T-helper 1 cell treated with Interleukin-12 subunit alpha and Interleukin-12 subunit beta and Interleukin-4 antibody, amounts not matched to agents 30 μg/mL and 1 μg/mL, for 36 hours (primary cell): ENCODE results near the gene FHIT.

ENCODE experiments used
- H3K27ac Mint-ChIP-seq: one replicate; pipeline ENCODE4 v1.8.0; 2021; ENCODE audit warnings: mild to moderate bottlenecking, mixed read lengths
- H3K27me3 Mint-ChIP-seq: one replicate; pipeline ENCODE4 v1.8.0; 2021; ENCODE audit warnings: low read depth, mixed read lengths
- H3K36me3 Mint-ChIP-seq: one replicate; pipeline ENCODE4 v1.8.0; 2021; ENCODE audit warnings: low read depth, mixed read lengths
- H3K4me1 Mint-ChIP-seq: one replicate; pipeline ENCODE4 v1.8.0; 2021; ENCODE audit warnings: low read depth, mixed read lengths
- H3K4me3 Mint-ChIP-seq: one replicate; pipeline ENCODE4 v1.8.0; 2021; ENCODE audit warnings: mild to moderate bottlenecking, moderate library complexity, mixed read lengths
- H3K9me3 Mint-ChIP-seq: one replicate; pipeline ENCODE4 v1.8.0; 2021; ENCODE audit warnings: mixed read lengths

FHIT gene

GRCh38 chr3:60158035-60158434, 1093.2 kb downstream of the FHIT start:
- Mint-ChIP-seq H3K36me3 (peaks cover 2% of the 10 kb centered on the region), H3K4me1 (no peaks in the 10 kb centered on the region), H3K9me3 (no peaks in the 10 kb centered on the region), H3K27ac (no peak overlapping the region), H3K27me3 (no peaks in the 10 kb centered on the region), H3K4me3 (no peak overlapping the region)

GRCh38 chr3:60154011-60154410, 1097.2 kb downstream of the FHIT start:
- no peaks in the 10 kb centered on the region for H3K27me3 Mint-ChIP-seq
- no peaks in the 10 kb centered on the region for H3K9me3 Mint-ChIP-seq
- peaks cover 7% of the 10 kb centered on the region for H3K36me3 Mint-ChIP-seq
- no peak overlapping the region for H3K27ac Mint-ChIP-seq
- H3K4me1 Mint-ChIP-seq: no peaks in the 10 kb centered on the region
- H3K4me3 Mint-ChIP-seq: no peak overlapping the region

DNA sequence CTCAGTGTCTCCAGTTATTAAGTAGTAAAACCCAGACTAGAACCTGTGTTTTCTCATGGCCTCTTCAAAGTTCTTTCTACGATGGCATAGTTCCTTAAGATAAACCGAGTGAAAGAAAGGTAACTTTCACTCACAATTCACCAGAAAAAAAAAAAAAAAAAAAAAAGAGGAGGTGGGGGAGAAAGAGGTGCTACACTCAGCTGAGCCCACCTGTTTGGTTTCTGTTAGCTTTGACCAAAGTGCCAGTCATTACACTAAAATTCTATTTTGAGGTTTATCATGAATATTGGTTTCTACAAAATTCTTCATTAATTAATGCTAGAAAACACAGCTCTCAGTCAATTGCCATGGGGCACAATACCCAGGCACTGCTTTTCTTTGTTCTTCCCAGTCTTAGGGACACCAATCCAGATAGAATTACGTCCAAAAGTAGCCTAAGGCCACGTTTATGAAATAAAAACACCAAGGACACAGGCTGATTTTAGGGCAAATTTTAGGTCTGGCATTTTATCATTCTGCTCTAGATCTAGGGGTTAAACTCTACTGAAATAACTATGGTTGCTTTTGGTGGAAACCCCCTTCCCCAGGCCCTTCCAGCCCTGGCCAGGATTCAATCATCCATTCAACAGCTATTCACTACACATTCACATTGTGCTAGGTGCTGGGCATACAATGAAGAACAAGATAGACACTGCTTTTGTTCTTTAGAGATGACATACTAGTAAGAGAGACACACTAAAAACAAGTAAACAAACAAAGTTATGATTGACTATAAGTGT, 1097.8 kb downstream of the FHIT start:
- Mint-ChIP-seq H3K27me3 (no peaks in the 10 kb centered on the region), H3K36me3 (peaks cover 7% of the 10 kb centered on the region), H3K4me1 (no peaks in the 10 kb centered on the region), H3K27ac (no peak overlapping the region), H3K9me3 (no peaks in the 10 kb centered on the region), H3K4me3 (no peak overlapping the region)

GRCh38 chr3:60149501-60149900, 1101.8 kb downstream of the FHIT start:
- no peak overlapping the region for H3K4me3 Mint-ChIP-seq
- no peaks in the 10 kb centered on the region for H3K9me3 Mint-ChIP-seq
- H3K27me3 Mint-ChIP-seq: no peaks in the 10 kb centered on the region
- peaks cover 3% of the 10 kb centered on the region for H3K4me1 Mint-ChIP-seq
- peaks cover 7% of the 10 kb centered on the region for H3K36me3 Mint-ChIP-seq
- no peak overlapping the region for H3K27ac Mint-ChIP-seq

- Mint-ChIP-seq H3K9me3 (no peaks in the 10 kb centered on the region), H3K36me3 (peaks cover 4% of the 10 kb centered on the region), H3K27me3 (no peaks in the 10 kb centered on the region), H3K4me3 (no peak overlapping the region), H3K4me1 (peaks cover 3% of the 10 kb centered on the region), H3K27ac (no peak overlapping the region)
Measured at GRCh38 chr3:60147249-60147950, 1103.9 kb downstream of the FHIT start.

GRCh38 chr3:60146121-60146520, 1105.1 kb downstream of the FHIT start:
- H3K4me1 Mint-ChIP-seq: peaks cover 3% of the 10 kb centered on the region
- no peaks in the 10 kb centered on the region for H3K9me3 Mint-ChIP-seq
- H3K36me3 Mint-ChIP-seq: no peaks in the 10 kb centered on the region
- H3K27me3 Mint-ChIP-seq: no peaks in the 10 kb centered on the region
- no peak overlapping the region for H3K27ac Mint-ChIP-seq
- H3K4me3 Mint-ChIP-seq: no peak overlapping the region

DNA sequence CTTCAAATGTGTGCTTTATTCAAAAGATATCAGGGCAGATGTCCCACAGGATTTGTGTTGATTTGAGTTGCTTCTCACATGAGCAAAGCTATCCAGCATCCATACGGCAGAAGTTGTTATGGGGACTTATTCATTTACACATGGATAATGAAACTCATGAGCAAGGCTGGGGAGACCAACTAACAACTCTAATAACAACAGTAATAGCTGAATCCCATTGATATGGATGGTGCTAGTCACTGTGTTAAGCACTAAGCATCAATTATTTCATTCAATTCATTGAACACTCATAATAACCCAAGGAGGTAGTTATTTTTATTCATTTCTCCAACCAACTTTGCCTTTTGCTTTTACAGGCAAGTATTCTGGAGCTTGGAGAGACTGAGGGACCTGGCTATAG, 1107.2 kb downstream of the FHIT start:
- H3K4me3 Mint-ChIP-seq: no peak overlapping the region
- H3K27ac Mint-ChIP-seq: no peak overlapping the region
- H3K9me3 Mint-ChIP-seq: no peaks in the 10 kb centered on the region
- peaks cover 3% of the 10 kb centered on the region for H3K4me1 Mint-ChIP-seq
- no peaks in the 10 kb centered on the region for H3K36me3 Mint-ChIP-seq
- no peaks in the 10 kb centered on the region for H3K27me3 Mint-ChIP-seq

DNA sequence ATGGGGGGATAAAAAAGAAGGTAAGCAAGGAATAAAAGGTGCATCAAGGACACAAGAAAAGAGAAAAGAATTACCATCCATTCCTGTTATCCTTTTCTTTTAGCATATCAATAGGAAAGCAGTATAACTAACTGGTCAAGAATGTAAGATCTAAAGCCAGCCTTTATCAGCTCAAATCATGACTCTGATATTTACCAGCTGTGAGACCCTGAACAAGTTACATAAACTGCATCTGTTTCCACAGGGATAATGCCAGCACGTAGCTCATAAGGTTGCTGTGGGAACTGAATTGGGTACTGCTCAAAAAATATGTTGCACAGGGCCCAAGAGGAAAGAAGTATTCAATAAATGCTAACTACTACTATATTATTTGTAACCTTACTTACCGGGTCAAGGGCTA, 1109.2 kb downstream of the FHIT start:
- Mint-ChIP-seq H3K4me3 (no peak overlapping the region), H3K27ac (no peak overlapping the region), H3K36me3 (no peaks in the 10 kb centered on the region)

DNA sequence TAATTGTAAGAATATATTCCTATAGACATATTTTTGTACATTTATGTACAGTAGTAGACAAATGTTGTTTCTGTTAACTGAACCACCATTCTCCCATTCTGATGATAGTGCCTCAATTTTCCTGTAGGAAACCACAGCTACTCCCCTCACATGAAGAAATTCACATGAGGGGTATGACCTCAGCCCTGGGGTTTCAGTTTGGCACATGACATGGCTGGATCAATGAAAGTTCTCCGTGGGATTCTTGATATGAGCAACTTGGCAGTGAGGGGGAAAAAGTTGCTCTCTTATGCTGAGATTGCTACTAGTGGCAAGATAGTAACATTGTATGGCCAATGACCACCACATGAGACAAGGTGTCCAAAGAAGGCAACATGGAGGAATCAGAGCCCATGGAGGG, 1111.1 kb downstream of the FHIT start:
- H3K4me1 Mint-ChIP-seq: peaks cover 2% of the 10 kb centered on the region
- no peak overlapping the region for H3K4me3 Mint-ChIP-seq
- no peak overlapping the region for H3K27ac Mint-ChIP-seq
- H3K36me3 Mint-ChIP-seq: no peaks in the 10 kb centered on the region
- H3K27me3 Mint-ChIP-seq: no peaks in the 10 kb centered on the region
- no peaks in the 10 kb centered on the region for H3K9me3 Mint-ChIP-seq

More for the DNA sequence above, 1109.2 kb downstream of the FHIT start:
- Mint-ChIP-seq H3K4me1 (peaks cover 2% of the 10 kb centered on the region), H3K9me3 (no peaks in the 10 kb centered on the region), H3K27me3 (no peaks in the 10 kb centered on the region)

GRCh38 chr3:60136601-60137000, 1114.7 kb downstream of the FHIT start:
- no peak overlapping the region for H3K27ac Mint-ChIP-seq
- H3K27me3 Mint-ChIP-seq: no peaks in the 10 kb centered on the region
- peaks cover 8% of the 10 kb centered on the region for H3K9me3 Mint-ChIP-seq
- peaks cover 4% of the 10 kb centered on the region for H3K36me3 Mint-ChIP-seq
- no peak overlapping the region for H3K4me3 Mint-ChIP-seq
- peaks cover 4% of the 10 kb centered on the region for H3K4me1 Mint-ChIP-seq

DNA sequence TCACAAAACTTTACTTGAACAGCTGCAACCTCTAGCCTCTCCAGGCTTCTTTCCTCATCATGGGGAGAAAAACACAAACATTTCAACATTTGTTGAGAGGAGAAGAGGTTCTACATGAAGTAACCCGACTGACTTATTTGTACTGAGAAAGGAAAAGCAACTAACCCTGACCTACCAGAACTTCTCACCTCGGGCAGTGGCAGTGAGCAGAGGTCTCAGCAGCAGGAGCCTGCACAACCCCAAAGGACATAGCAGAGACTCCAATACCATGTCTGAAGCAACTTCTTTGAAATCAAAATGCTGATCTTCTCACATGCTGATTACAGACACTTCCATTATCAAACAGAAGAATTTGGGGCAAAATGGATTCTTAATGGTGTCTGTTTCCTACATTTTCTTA, 1115.8 kb downstream of the FHIT start:
- Mint-ChIP-seq H3K27me3 (no peaks in the 10 kb centered on the region), H3K9me3 (peaks cover 8% of the 10 kb centered on the region), H3K27ac (no peak overlapping the region), H3K4me1 (peaks cover 4% of the 10 kb centered on the region), H3K4me3 (no peak overlapping the region), H3K36me3 (peaks cover 4% of the 10 kb centered on the region)

DNA sequence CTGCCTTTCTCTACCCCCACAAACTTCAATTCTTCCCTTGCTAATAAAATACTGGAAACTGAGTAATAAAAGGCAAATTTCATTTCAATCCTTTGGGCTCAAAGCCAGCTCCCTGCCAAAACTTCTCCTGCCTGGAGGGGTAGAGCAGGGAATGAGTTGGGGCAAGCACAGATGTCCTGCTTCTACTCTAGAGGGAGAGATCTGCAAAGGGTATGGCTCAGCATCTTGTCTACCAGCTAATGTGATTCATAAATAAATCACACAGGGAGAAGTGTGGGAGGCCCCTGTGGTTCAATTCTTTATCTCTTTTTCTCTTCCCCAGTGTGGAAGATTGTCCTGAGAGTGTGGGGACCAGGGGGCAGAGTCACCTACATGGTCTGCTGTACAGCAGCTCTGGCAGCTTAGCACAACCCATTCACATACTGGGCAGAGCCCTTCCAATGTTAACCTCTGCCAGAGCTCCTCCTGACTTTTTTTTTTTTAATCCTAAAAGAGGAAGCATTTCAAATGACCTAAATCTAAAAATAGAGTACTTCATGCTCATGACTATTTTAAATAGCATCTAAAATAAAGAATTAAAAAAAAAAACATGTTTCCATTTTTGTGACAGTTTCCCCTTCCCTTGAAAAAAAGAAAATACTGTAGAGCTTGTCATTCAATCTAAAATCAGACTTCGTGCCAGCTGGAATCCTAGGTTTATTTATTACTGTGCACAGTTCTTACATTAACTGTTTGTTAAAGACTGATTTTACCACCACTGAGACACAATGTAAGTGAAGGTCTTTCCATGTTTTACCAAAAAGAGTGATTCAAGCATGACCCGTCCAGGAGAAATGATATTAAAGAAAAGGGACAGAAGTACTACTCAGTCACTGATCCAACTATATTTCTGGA, 1117.7 kb downstream of the FHIT start:
- H3K4me1 Mint-ChIP-seq: peaks cover 4% of the 10 kb centered on the region
- H3K36me3 Mint-ChIP-seq: peaks cover 9% of the 10 kb centered on the region
- H3K4me3 Mint-ChIP-seq: no peak overlapping the region
- H3K9me3 Mint-ChIP-seq: peaks cover 20% of the 10 kb centered on the region
- H3K27me3 Mint-ChIP-seq: no peaks in the 10 kb centered on the region
- no peak overlapping the region for H3K27ac Mint-ChIP-seq

GRCh38 chr3:60131618-60132017, 1119.6 kb downstream of the FHIT start:
- no peaks in the 10 kb centered on the region for H3K27me3 Mint-ChIP-seq
- peaks cover 12% of the 10 kb centered on the region for H3K36me3 Mint-ChIP-seq
- H3K4me1 Mint-ChIP-seq: peaks cover 2% of the 10 kb centered on the region
- no peak overlapping the region for H3K27ac Mint-ChIP-seq
- peaks cover 29% of the 10 kb centered on the region for H3K9me3 Mint-ChIP-seq
- H3K4me3 Mint-ChIP-seq: no peak overlapping the region

GRCh38 chr3:60126511-60127304, 1124.5 kb downstream of the FHIT start:
- H3K27me3 Mint-ChIP-seq: no peaks in the 10 kb centered on the region
- H3K4me3 Mint-ChIP-seq: no peak overlapping the region
- no peaks in the 10 kb centered on the region for H3K4me1 Mint-ChIP-seq
- H3K27ac Mint-ChIP-seq: no peak overlapping the region
- peaks cover 8% of the 10 kb centered on the region for H3K36me3 Mint-ChIP-seq
- H3K9me3 Mint-ChIP-seq: peaks cover 20% of the 10 kb centered on the region
